DMS114 treated with DMSO at 0.1 percent for 48 hours (cell line): ENCODE results near the gene MMP25.

Experiments used
- DNase-seq: peaks from one replicate; lab custom pipeline; 2025; ENCODE audit not compliant: unreplicated experiment; lab: John Stamatoyannopoulos, UW

Gene MMP25

GRCh38 chr16:3089717-3090592 is 43.6 kb downstream of the MMP25 start:
- DNase-seq = no peak

DNA sequence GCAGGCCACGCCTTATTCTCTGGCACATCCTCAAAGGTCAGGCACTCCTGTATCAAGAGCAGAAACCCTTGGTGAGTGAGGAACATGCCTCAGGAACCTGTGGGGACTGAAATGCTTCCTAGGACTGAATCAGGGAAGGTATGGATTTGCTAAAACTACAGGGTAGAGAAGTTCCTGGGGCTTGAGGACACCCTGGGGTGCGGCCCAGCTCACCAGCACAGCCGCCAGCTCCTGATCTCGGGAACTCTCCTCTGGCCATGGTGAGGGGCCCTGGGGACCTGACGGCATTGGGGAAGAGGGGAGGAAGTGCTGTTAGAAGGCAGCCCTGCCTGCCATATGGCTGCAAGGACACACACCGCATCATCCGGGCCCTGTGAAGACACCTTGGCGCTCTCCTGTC is 45.2 kb downstream of the MMP25 start:
- DNase-seq = no peak

DNA sequence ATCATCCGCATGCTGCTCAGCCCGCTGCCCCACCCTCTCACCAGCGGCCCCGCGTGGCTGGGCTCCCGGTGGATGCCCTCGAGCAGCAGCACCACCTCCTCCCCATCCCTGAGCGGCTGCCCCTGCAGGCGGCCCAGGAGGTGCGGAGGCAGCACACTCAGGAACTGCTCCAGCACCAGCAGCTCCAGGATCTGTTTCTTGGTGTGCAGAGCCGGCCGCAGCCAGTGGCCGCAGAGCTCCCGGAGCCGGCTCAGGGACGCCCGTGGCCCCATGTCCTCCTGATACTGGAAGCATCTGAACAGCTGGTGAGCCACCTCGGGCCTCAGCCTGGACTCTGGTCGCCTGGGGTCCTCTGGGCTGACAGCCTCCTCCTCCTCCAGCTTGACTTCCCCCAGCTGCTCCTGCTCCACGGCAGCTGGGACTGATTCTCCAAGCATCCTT is 46.2 kb downstream of the MMP25 start:
- no peak for DNase-seq

- DNase-seq = no peak
Observed at GRCh38 chr16:3094289-3095027, 48.1 kb downstream of the MMP25 start.

DNA sequence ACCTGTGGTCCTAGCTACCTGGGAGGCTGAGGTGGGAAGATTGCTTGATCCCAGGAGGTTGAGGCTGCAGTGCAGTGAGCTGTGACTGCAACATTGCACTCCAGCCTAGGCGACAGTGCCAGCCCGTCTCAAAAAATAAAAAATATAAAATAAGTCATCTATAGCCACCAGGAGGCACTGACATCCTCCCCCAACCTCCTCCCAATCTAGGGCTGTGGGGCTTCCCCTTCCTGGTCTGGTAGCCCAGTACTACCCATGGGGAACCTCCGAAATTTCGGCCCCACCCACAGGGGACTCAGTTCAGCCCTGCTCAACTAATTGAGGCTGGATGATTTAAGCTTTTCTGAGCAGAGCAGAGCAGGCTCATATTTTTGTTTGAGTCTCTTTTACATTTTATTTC is 49.5 kb downstream of the MMP25 start:
- no peak for DNase-seq

- DNase-seq = no peak
Observed at GRCh38 chr16:3096362-3096761, 50.0 kb downstream of the MMP25 start.

DNA sequence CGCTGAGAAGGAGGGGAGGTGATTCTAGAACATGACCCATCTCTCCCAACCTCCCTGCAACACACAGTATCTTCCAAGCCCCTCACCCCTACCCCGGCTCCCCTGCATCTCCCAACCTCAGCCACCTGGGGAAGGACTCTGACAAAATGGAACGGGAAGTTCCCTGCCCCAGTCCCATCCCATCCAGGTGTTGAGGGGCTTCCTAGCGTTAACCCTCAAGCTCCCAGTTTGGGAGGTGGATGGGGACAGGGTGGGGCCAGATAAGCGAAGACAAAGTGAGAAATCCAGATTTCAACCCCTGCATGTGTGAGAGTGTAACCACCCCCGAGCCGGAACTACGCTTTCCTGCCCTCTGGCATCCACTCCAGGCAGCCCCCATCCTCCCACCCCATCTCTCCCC is 50.9 kb downstream of the MMP25 start:
- no peak for DNase-seq

DNA sequence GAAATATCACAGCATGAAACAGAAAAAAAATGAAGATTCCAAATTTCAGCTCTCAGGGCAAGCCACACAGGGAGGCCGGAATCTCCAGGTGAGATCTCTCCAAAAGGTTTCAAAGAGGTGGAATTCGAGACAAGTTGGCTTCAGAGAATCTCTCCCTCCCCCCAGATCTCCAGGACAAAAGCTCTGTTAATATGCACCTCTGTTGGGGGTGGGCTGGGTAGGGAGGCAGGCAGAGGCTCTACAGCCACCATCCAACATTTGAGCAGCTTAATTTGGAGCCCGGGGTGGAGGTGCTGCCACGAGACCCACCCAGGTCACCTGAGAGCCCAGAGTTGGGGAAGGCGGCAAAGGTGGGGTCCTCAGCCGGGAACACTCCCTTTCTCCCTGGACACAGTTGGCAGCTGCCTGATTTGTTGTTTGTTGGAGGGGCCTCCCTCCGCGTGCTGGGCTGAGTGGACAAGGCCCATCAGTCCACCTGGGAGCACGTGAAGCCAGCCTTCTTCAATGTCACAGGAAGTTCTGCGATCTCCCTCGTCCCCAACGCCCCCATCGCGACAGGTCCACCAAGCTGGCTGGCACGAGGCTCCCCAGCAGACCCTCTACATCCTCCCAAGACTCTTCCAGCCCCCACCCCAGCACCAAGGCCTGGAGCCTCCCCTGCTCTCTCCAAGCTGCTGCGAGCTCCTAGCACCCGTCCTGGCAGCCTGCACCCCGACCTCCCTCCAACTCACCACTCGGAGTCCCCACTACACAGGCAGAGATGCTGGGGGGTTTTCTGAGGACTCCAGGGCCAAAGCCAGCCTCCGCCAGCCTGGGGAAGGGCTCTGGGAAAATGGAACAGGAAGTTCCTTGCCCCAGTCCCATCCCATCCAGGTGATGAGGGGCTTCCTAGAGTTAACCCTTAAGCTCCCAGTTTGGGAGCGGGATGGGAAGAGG is 52.4 kb downstream of the MMP25 start, which contains the start of gene ZSCAN10:
Gene ZSCAN10 (minus strand): TSS at position 836 of the 936 bp plus-strand sequence. CDS start 6,357 bp downstream, outside the sequence.
- DNase-seq = no peak

GRCh38 chr16:3099395-3099731 is 53.0 kb downstream of the MMP25 start:
- no peak for DNase-seq

GRCh38 chr16:3099732-3100499 is 53.6 kb downstream of the MMP25 start:
- peak; percentile 79 for DNase-seq

DNA sequence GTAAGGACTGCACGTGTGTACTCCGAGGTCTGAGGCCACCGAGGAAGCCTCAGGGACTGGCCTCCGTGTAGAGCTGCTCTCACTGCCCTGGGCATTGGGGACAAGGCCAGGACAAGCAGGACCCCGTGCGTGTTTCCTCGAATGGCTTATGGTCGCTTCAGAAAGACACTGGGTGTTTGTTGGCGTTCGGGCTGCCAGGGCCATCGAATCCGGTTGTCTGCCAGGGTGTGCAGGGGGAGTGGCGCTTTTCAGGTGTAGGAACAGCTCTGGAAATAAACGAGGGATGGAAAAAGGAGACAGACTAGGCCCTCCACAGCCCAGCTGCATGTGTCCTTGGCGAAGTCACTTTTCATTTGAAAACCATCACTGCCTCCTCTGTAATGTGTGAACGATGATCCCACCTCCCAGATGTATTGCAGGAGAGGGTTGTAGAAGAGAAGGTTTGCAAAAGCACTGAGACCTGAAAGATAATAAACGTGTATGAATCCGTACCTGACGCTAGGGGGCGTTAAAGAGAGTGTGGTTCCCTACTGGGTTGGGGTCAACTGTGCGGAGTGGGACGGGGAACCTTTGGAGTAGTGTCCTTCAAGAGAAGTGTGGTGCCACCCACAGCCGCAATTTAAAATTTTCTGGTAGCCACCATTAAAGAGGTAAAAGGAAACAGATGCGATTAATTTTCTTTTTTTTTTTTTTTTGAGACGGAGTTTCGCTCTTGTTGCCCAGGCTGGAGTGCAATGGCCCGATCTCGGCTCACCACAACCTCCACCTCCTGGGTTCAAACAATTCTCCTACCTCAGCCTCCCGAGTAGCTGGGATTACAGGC is 54.9 kb downstream of the MMP25 start:
- DNase-seq = peak; percentile 29

DNA sequence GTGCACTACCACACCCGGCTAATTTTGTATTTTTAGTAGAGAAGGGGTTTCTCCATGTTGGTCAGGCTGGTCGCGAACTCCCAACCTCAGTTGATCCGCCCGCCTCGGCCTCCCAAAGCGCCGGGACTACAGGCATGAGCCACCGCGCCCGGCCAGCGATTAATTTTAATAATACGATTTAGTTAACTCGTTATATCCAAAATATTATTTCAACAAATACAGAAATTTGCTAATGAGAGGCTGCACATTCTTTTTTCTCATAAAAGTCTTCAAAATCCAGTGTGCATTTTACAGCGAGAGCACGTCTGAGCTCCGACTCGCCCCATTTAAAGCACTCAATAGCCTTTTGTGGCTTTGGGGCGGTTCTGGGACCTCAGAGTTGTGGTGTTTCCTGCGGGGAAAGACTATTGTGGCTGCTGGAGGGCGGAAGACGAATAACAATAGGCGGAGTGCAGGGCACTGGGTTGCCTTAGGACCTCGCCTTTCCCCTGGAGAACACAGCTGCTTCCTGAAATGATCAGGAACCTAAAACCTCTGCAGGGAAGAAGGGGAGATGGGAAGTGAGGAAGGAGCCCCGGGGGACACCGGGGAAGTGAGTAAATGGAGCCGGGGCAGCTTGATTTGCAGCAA is 55.6 kb downstream of the MMP25 start:
- no peak for DNase-seq

DNA sequence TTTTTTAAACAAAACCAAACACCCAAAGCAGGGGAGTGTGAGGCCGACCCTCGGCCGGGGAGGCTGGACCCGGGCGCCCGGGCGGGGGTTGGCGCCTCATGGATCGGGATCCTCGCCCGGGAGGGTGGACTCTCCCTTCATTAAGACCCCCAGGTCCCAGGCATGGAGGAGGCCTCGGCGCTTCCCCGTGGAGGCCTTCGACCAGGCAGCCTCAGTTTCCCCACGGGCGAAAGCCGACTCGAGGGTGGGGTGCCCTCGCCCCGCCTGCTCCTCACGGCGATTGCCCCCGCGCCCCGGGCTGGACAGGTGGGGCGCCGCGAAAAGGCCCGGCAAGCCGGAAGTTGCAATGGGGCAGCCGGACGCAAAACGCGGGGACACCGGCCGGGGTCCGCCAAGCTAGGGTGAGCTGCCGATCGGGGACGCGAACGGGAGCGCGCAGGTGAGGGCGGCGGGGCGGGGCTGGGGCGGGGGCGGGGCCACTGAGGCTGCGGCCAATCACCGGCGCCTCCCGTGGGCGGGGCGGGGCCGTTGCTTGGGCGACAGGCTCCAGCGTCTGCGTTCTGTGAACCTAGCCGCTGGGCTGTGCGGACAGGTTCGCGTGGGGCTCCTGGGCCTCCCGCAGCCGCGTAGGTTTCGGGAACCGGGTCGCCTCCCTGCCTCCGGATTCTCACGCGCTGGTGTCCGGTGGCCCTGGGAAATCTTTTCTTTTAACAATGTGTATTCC is 60.0 kb downstream of the MMP25 start:
- DNase-seq = peak; percentile 77
